GM12878 (cell line): ENCODE data around the gene VPS52.

Experiments used
- CHD2 ChIP-seq: IDR thresholded peaks from 2 replicates; pipeline ENCODE4 v1.6.1; 2011; ENCODE audit warnings: low read depth, low read length, improper control_type of control experiment, borderline replicate concordance
- CTCF ChIP-seq, 3 experiments: IDR thresholded peaks in 2 of 3; conservative IDR thresholded peaks in 1 of 3; 2 replicates each; pipeline ENCODE4 v1.5.1; 2011; ENCODE audit warnings: low read depth in 3 of 3, low read length in 3 of 3, mild to moderate bottlenecking in 3 of 3, control low read depth in 2 of 3, moderate library complexity in 2 of 3, inconsistent platforms in 1 of 3, mixed read lengths in 1 of 3; ENCODE audit not compliant: control insufficient read depth in 2 of 3, insufficient read depth in 1 of 3; ENCODE audit errors: extremely low read depth in 1 of 3
- EGR1 ChIP-seq, 2 experiments: IDR thresholded peaks; 1 replicate in 1 of 2; 2 replicates in 1 of 2; pipeline ENCODE4 v1.6.1; 2011 to 2012; ENCODE audit warnings: low read depth in 2 of 2, low read length in 2 of 2, borderline replicate concordance in 1 of 2, mild to moderate bottlenecking in 1 of 2, moderate library complexity in 1 of 2
- PBX3 ChIP-seq: IDR thresholded peaks from 2 replicates; pipeline ENCODE4 v1.6.1; 2011; ENCODE audit warnings: mild to moderate bottlenecking, low read depth, low read length, moderate library complexity; ENCODE audit not compliant: insufficient replicate concordance
- PKNOX1 ChIP-seq: fragments of 450-650 bp; IDR thresholded peaks from 2 replicates; pipeline ENCODE4 v1.6.1; 2016; ENCODE audit warnings: mild to moderate bottlenecking
- POLR2A ChIP-seq: IDR thresholded peaks from 2 replicates; pipeline ENCODE4 v1.6.1; 2011; ENCODE audit warnings: low read depth, mild to moderate bottlenecking, low read length
- REST ChIP-seq: IDR thresholded peaks from 2 replicates; pipeline ENCODE4 v1.6.1; 2012; ENCODE audit warnings: mild to moderate bottlenecking, low read depth, low read length
- SUZ12 ChIP-seq: fragments of 200-600 bp; sonication (generic); IDR thresholded peaks from one replicate; pipeline ENCODE4 v1.6.1; 2018; ENCODE audit warnings: antibody characterized with exemption, mild to moderate bottlenecking; ENCODE audit not compliant: unreplicated experiment
- TCF7 ChIP-seq: IDR thresholded peaks from 2 replicates; pipeline ENCODE4 v1.6.1; 2014; ENCODE audit warnings: antibody characterized with exemption, borderline replicate concordance
- ZSCAN29 ChIP-seq: fragments of 450-650 bp; IDR thresholded peaks from 2 replicates; pipeline ENCODE4 v1.6.1; 2017; ENCODE audit warnings: mild to moderate bottlenecking, moderate library complexity

GRCh38 chr6:33276581-33276863 is 4.8 kb upstream of the VPS52 start:
- no peak for TF ChIP-seq REST
- TF ChIP-seq POLR2A: no peak
- no peak for TF ChIP-seq ZSCAN29
- TF ChIP-seq TCF7: no peak
- TF ChIP-seq SUZ12: no peak
- TF ChIP-seq CHD2: no peak
- TF ChIP-seq CTCF (IDR thresholded peaks at IDR 0.05 in 2 of 3, conservative IDR thresholded peaks at IDR 0.05 in 1 of 3; ENCODE audit: control insufficient read depth in 2 of 3, extremely low read depth in 1 of 3, insufficient read depth in 1 of 3, low read depth in 3 of 3, low read length in 3 of 3): no peak
- no peak for TF ChIP-seq PKNOX1
- TF ChIP-seq PBX3: no peak
- TF ChIP-seq EGR1 (IDR thresholded peaks at IDR 0.05; ENCODE audit: borderline replicate concordance in 1 of 2, low read depth in 2 of 2, low read length in 2 of 2): no peak
